SH-SY5Y (cell line): ENCODE measurements around the gene GPD1L.

ENCODE experiments used
- GATA2 ChIP-seq: IDR thresholded peaks from 2 replicates; pipeline ENCODE4 v1.6.1; 2011; ENCODE audit warnings: mild to moderate bottlenecking, low read depth, low read length
- GATA3 ChIP-seq: IDR thresholded peaks from 2 replicates; pipeline ENCODE4 v1.6.1; 2011; ENCODE audit warnings: low read depth, mild to moderate bottlenecking, low read length, moderate library complexity

DNA sequence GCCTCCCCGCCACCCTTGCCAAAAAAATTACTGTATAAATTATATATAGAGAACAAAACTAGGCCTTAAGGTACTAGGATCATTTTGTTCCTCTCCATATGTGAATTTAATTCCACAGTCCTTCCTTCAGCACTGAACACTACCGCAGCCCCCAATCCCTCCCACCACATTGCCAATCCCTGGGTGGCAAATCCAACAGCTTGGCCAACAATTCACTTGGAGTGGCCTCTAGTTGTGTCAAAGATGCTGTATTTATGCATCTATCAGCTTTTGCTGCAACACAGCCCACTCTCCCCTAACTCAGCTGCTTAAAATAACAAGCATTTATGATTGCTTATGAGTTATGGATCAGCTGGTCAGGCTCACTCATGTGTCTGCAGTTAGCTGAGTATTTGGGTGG lies 18.6 kb downstream of the GPD1L start:
- no peak for TF ChIP-seq GATA2
- TF ChIP-seq GATA3 = no peak
